Trophoblast cell (in vitro differentiated cells and primary cell): ENCODE measurements around the gene RGS9.

ENCODE experiments used
- DNase-seq, 2 donors: peaks; one replicate each; pipeline ENCODE4 v3.0.0-alpha.2; 2016
- H2AFZ ChIP-seq: 2 replicates; pipeline ENCODE4 v1.6.1; 2013; ENCODE audit warnings: low read length, moderate library complexity, mild to moderate bottlenecking; ENCODE audit not compliant: insufficient read depth, poor library complexity
- H2AK5ac ChIP-seq: 2 replicates; pipeline ENCODE4 v1.6.1; 2013; ENCODE audit warnings: mild to moderate bottlenecking, low read length
- H2BK120ac ChIP-seq: 2 replicates; pipeline ENCODE4 v1.6.1; 2013; ENCODE audit warnings: low read length, mild to moderate bottlenecking, moderate library complexity; ENCODE audit not compliant: insufficient read depth, poor library complexity
- H2BK12ac ChIP-seq: 2 replicates; pipeline ENCODE4 v1.6.1; 2013; ENCODE audit warnings: mild to moderate bottlenecking, low read length, moderate library complexity
- H2BK5ac ChIP-seq: 2 replicates; pipeline ENCODE4 v1.6.1; 2013; ENCODE audit warnings: low read length, low read depth, moderate library complexity, mild to moderate bottlenecking; ENCODE audit not compliant: poor library complexity
- H3K14ac ChIP-seq: 2 replicates; pipeline ENCODE4 v1.6.1; 2013; ENCODE audit warnings: mild to moderate bottlenecking, low read length
- H3K18ac ChIP-seq: 2 replicates; pipeline ENCODE4 v1.6.1; 2013; ENCODE audit warnings: mild to moderate bottlenecking, low read length
- H3K23ac ChIP-seq: 2 replicates; pipeline ENCODE4 v1.6.1; 2013; ENCODE audit warnings: low read length
- H3K27ac ChIP-seq: 2 replicates; pipeline ENCODE4 v1.5.1; 2013; ENCODE audit warnings: low read depth, mild to moderate bottlenecking, inconsistent platforms, low read length, moderate library complexity
- H3K27me3 ChIP-seq: 2 replicates; pipeline ENCODE4 v1.6.1; 2013; ENCODE audit warnings: inconsistent platforms, mild to moderate bottlenecking, low read length, moderate library complexity; ENCODE audit not compliant: insufficient read depth
- H3K36me3 ChIP-seq, 2 experiments: 1 replicate in 1 of 2; 2 replicates in 1 of 2; pipeline ENCODE4 v1.6.1; 2013; ENCODE audit warnings: low read length in 2 of 2, mild to moderate bottlenecking in 2 of 2, moderate library complexity in 1 of 2; ENCODE audit not compliant: insufficient read depth in 2 of 2, control insufficient read depth in 1 of 2
- H3K4ac ChIP-seq: 2 replicates; pipeline ENCODE4 v1.6.1; 2013; ENCODE audit warnings: low read depth, mild to moderate bottlenecking, low read length, moderate library complexity
- H3K4me1 ChIP-seq, 2 experiments: 1 replicate in 1 of 2; 2 replicates in 1 of 2; pipeline ENCODE4 v1.6.1; 2013; ENCODE audit warnings: low read length in 2 of 2, mild to moderate bottlenecking in 2 of 2, moderate library complexity in 1 of 2; ENCODE audit not compliant: insufficient read depth in 2 of 2, control insufficient read depth in 1 of 2
- H3K4me2 ChIP-seq: 2 replicates; pipeline ENCODE4 v1.6.1; 2013; ENCODE audit warnings: inconsistent platforms, mild to moderate bottlenecking, low read length, moderate library complexity
- H3K4me3 ChIP-seq: 2 replicates; pipeline ENCODE4 v1.5.1; 2013; ENCODE audit warnings: mild to moderate bottlenecking, low read depth, low read length, inconsistent platforms
- H3K79me1 ChIP-seq: one replicate; pipeline ENCODE4 v1.6.1; 2013; ENCODE audit warnings: low read length
- H3K79me2 ChIP-seq: 2 replicates; pipeline ENCODE4 v1.6.1; 2013; ENCODE audit warnings: low read length, mild to moderate bottlenecking; ENCODE audit not compliant: control insufficient read depth, insufficient read depth, poor library complexity
- H3K9ac ChIP-seq: 2 replicates; pipeline ENCODE4 v1.6.1; 2013; ENCODE audit warnings: mild to moderate bottlenecking, low read length
- H3K9me3 ChIP-seq: 2 replicates; pipeline ENCODE4 v1.6.1; 2013; ENCODE audit warnings: low read depth, mild to moderate bottlenecking, control low read depth, inconsistent platforms, low read length; ENCODE audit not compliant: insufficient read depth
- H4K12ac ChIP-seq: 2 replicates; pipeline ENCODE4 v1.6.1; 2013; ENCODE audit warnings: low read depth, mild to moderate bottlenecking, low read length, moderate library complexity
- H4K8ac ChIP-seq: 2 replicates; pipeline ENCODE4 v1.6.1; 2013; ENCODE audit warnings: low read depth, mild to moderate bottlenecking, low read length, moderate library complexity
- H4K91ac ChIP-seq: one replicate; pipeline ENCODE4 v1.6.1; 2013; ENCODE audit warnings: low read depth, mild to moderate bottlenecking, low read length, moderate library complexity
- WGBS: extraction: QIAGEN DNeasy Blood & Tissue Kit; methylation state at CpG from one replicate; pipeline ENCODE4 v1.1.7; 2013; ENCODE audit warnings: missing lambda C conversion rate; ENCODE audit not compliant: insufficient read length, insufficient coverage; ENCODE audit errors: extremely low coverage; 5-methylcytosine and 5-hydroxymethylcytosine counted together

Gene RGS9

GRCh38 chr17:65228287-65228686 is 91.1 kb downstream of the RGS9 start:
- Histone ChIP-seq H3K4me2 (no peak overlapping the region), H3K79me2 (no peaks in the 10 kb centered on the region), H3K27ac (no peak overlapping the region), H3K4me1 (peaks cover 6 to 8% of the 10 kb centered on the region in 2 experiments), H3K23ac (no peak overlapping the region), H2BK120ac (no peak overlapping the region), H3K4ac (no peak overlapping the region), H3K9ac (no peak overlapping the region), H3K27me3 (no peaks in the 10 kb centered on the region), H2AFZ (no peak overlapping the region), H4K12ac (no peak overlapping the region), H4K91ac (no peak overlapping the region), H3K79me1 (no peaks in the 10 kb centered on the region), H4K8ac (no peak overlapping the region), H3K9me3 (peaks cover 3% of the 10 kb centered on the region), H3K14ac (no peak overlapping the region), H2BK12ac (no peak overlapping the region), H3K4me3 (no peak overlapping the region), H3K18ac (no peak overlapping the region), H2AK5ac (no peak overlapping the region), H3K36me3 (no peaks in the 10 kb centered on the region), H2BK5ac (no peak overlapping the region)
- no peak for DNase-seq
- WGBS = no CpG with 5 or more reads among the region's 10 CpGs

GRCh38 chr17:65228734-65229620 is 91.8 kb downstream of the RGS9 start:
- H3K27me3 ChIP-seq = no peaks in the 10 kb centered on the region

DNA sequence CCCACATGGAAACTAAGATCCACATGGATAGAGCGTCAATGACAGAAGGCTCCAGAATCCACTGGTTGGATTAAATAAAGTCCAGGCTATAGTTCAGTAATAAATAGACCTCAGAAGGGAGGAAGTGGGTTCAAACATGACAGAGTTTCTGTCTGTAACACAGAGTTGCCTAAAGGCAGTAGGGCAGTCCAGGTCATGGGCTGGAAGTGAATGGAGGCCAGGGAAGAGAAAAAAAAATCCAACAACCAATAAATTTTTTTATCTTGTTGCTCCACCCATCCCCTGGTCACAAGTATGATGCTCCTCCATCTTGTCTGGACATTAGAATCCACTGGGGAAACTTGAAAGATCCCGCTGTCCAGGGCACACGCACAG is 92.4 kb downstream of the RGS9 start:
- no peak overlapping the region for H3K4ac ChIP-seq
- no CpG with 5 or more reads among the region's 3 CpGs for WGBS

More at GRCh38 chr17:65228734-65229620, 91.8 kb downstream of the RGS9 start:
- H2BK12ac ChIP-seq = no peak overlapping the region
- no peak overlapping the region for H2AFZ ChIP-seq
- H3K18ac ChIP-seq = no peak overlapping the region
- no peak overlapping the region for H4K8ac ChIP-seq
- no peak for DNase-seq
- no peak overlapping the region for H3K4ac ChIP-seq
- H3K14ac ChIP-seq = no peak overlapping the region
- no peaks in the 10 kb centered on the region for H3K36me3 ChIP-seq
- H3K9ac ChIP-seq = no peak overlapping the region
- peaks cover 3% of the 10 kb centered on the region for H3K9me3 ChIP-seq
- H4K91ac ChIP-seq = no peak overlapping the region
- no peak overlapping the region for H2AK5ac ChIP-seq
- peak overlapping the region; percentile 23 for H3K4me2 ChIP-seq
- H2BK120ac ChIP-seq = no peak overlapping the region
- no peak overlapping the region for H3K23ac ChIP-seq
- H2BK5ac ChIP-seq = no peak overlapping the region
- no peak overlapping the region for H3K4me3 ChIP-seq
- no peaks in the 10 kb centered on the region for H3K79me2 ChIP-seq
- H4K12ac ChIP-seq = no peak overlapping the region
- WGBS = no CpG with 5 or more reads among the region's 12 CpGs
- no peak overlapping the region for H3K27ac ChIP-seq
- no peaks in the 10 kb centered on the region for H3K79me1 ChIP-seq
- H3K4me1 ChIP-seq = peaks cover 6 to 8% of the 10 kb centered on the region in 2 experiments

GRCh38 chr17:65230040-65230439 is 92.9 kb downstream of the RGS9 start:
- WGBS = no CpG with 5 or more reads among the region's 4 CpGs
- H4K12ac ChIP-seq = no peak overlapping the region
- H3K4me3 ChIP-seq = no peak overlapping the region
- H3K4me2 ChIP-seq = no peak overlapping the region
- H2BK5ac ChIP-seq = no peak overlapping the region
- no peak overlapping the region for H4K8ac ChIP-seq
- no peak overlapping the region for H3K27ac ChIP-seq
- H3K79me1 ChIP-seq = no peaks in the 10 kb centered on the region
- H2BK120ac ChIP-seq = no peak overlapping the region
- H2BK12ac ChIP-seq = no peak overlapping the region
- H3K79me2 ChIP-seq = no peaks in the 10 kb centered on the region
- no peaks in the 10 kb centered on the region for H3K27me3 ChIP-seq
- H3K9ac ChIP-seq = no peak overlapping the region
- H3K9me3 ChIP-seq = peaks cover 3% of the 10 kb centered on the region
- no peak overlapping the region for H3K23ac ChIP-seq
- H3K4ac ChIP-seq = no peak overlapping the region
- H3K18ac ChIP-seq = no peak overlapping the region
- peaks cover 6 to 8% of the 10 kb centered on the region in 2 experiments for H3K4me1 ChIP-seq
- DNase-seq = no peak
- no peak overlapping the region for H2AK5ac ChIP-seq
- no peak overlapping the region for H2AFZ ChIP-seq
- H3K36me3 ChIP-seq = no peaks in the 10 kb centered on the region
- H4K91ac ChIP-seq = no peak overlapping the region
- H3K14ac ChIP-seq = no peak overlapping the region

More for the DNA sequence above, 92.4 kb downstream of the RGS9 start:
- H3K9ac ChIP-seq = no peak overlapping the region
- no peaks in the 10 kb centered on the region for H3K27me3 ChIP-seq
- H3K79me1 ChIP-seq = no peaks in the 10 kb centered on the region
- no peak overlapping the region for H3K4me3 ChIP-seq
- H4K91ac ChIP-seq = no peak overlapping the region
- no peak overlapping the region for H4K8ac ChIP-seq
- no peak overlapping the region for H3K14ac ChIP-seq
- H3K4me2 ChIP-seq = no peak overlapping the region
- no peak overlapping the region for H3K23ac ChIP-seq
- H4K12ac ChIP-seq = no peak overlapping the region
- no peak overlapping the region for H2AFZ ChIP-seq
- no peak overlapping the region for H3K27ac ChIP-seq
- peaks cover 3% of the 10 kb centered on the region for H3K9me3 ChIP-seq
- H2AK5ac ChIP-seq = no peak overlapping the region
- no peak overlapping the region for H2BK5ac ChIP-seq
- no peak for DNase-seq
- H3K18ac ChIP-seq = no peak overlapping the region
- H3K36me3 ChIP-seq = no peaks in the 10 kb centered on the region
- no peak overlapping the region for H2BK12ac ChIP-seq
- H2BK120ac ChIP-seq = no peak overlapping the region
- peaks cover 6 to 8% of the 10 kb centered on the region in 2 experiments for H3K4me1 ChIP-seq
- no peaks in the 10 kb centered on the region for H3K79me2 ChIP-seq
